OCI-LY3 (cell line): ENCODE data around the gene SPOUT1.
"Not testable (repeated sequence)": the region's sequence is repeated elsewhere in the genome, so short reads cannot be mapped to it uniquely, and the experiment has no call there.

Experiments used
- EZH2phosphoT487 ChIP-seq: fragments of 200-600 bp; shearing (Covaris generic); IDR thresholded peaks from 2 replicates; pipeline ENCODE4 v1.6.1; 2018; ENCODE audit warnings: antibody characterized with exemption, mixed run types, low read depth
- TF ChIP-seq, protein P1 (sequence below): fragments of 200-600, 300-600 bp; sonication (generic); IDR thresholded peaks from 2 replicates; pipeline ENCODE4 v1.5.1; 2014; ENCODE audit warnings: antibody characterized with exemption, low read length, low read depth

DNA sequence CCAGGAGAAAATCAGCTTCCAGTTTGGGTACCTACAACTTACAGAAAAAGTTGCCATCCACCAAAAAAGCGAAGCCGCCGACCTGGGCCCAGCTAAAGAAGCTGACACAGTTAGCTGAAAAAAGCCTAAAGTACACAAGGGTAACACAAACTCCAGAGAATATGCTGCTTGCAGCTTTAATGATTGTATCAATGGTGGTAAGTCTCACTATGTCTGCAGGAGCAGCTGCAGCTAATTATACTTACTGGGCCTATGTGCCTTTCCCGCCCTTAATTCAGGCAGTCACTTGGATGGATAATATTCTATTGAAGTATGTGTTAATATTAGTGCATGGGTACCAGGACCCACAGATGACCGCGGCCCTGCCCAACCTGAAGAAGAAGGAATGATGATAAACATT, 24.9 kb upstream of the SPOUT1 start:
- not testable (repeated sequence) for TF ChIP-seq EZH2phosphoT487
- TF ChIP-seq, protein P1, sequence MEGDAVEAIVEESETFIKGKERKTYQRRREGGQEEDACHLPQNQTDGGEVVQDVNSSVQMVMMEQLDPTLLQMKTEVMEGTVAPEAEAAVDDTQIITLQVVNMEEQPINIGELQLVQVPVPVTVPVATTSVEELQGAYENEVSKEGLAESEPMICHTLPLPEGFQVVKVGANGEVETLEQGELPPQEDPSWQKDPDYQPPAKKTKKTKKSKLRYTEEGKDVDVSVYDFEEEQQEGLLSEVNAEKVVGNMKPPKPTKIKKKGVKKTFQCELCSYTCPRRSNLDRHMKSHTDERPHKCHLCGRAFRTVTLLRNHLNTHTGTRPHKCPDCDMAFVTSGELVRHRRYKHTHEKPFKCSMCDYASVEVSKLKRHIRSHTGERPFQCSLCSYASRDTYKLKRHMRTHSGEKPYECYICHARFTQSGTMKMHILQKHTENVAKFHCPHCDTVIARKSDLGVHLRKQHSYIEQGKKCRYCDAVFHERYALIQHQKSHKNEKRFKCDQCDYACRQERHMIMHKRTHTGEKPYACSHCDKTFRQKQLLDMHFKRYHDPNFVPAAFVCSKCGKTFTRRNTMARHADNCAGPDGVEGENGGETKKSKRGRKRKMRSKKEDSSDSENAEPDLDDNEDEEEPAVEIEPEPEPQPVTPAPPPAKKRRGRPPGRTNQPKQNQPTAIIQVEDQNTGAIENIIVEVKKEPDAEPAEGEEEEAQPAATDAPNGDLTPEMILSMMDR: not testable (repeated sequence)
